Prostate gland (tissue), 2 donors: Measurements from ENCODE around the gene DCUN1D2. TPM values are rescaled to one million over a fixed set of nuclear protein-coding genes. Genes with fewer than 3 reads are reported as not detected.

Experiments
- DNase-seq: peaks from one replicate; pipeline ENCODE4 v3.0.0-alpha.2; 2019; ENCODE audit warnings: low spot score
- H3K27ac ChIP-seq, 2 donors: fragments of 200-600 bp; sonication (generic); 2 replicates each; pipeline ENCODE4 v1.5.1; 2017 to 2019
- H3K27me3 ChIP-seq: fragments of 200-600 bp; sonication (generic); replicated peaks from 2 replicates; pipeline ENCODE4 v1.5.1; 2019; ENCODE audit not compliant: insufficient read depth
- H3K36me3 ChIP-seq, 2 donors: fragments of 200-600 bp; sonication (generic); 1 replicate in 1 of 2; 2 replicates in 1 of 2; pipeline versions ENCODE4 v1.5.1 to v1.8.1; 2017 to 2019
- H3K4me1 ChIP-seq: fragments of 200-600 bp; sonication (generic); replicated peaks from 2 replicates; pipeline ENCODE4 v1.5.1; 2019
- H3K4me3 ChIP-seq, 2 donors: fragments of 200-600 bp; sonication (generic); 2 replicates each; pipeline ENCODE4 v1.5.1; 2017 to 2019
- H3K9me3 ChIP-seq: fragments of 200-600 bp; sonication (generic); 2 replicates; pipeline ENCODE4 v1.5.1; 2017
- CTCF ChIP-seq, 4 experiments: fragments of 200-600 bp in 2 of 4; fragments of 450-650 bp in 2 of 4; sonication (generic) in 2 of 4; IDR thresholded peaks; 1 replicate in 3 of 4; 2 replicates in 1 of 4; pipeline ENCODE4 v1.5.1; 2016 to 2019; ENCODE audit warnings: antibody characterized with exemption in 4 of 4, mild to moderate bottlenecking in 2 of 4, moderate library complexity in 2 of 4
- POLR2A ChIP-seq: fragments of 450-650 bp; IDR thresholded peaks from one replicate; pipeline ENCODE4 v1.6.1; 2016; ENCODE audit warnings: antibody characterized with exemption, mild to moderate bottlenecking
- POLR2AphosphoS5 ChIP-seq: sonication (generic); formaldehyde crosslinking; IDR thresholded peaks from one replicate; pipeline ENCODE4 v1.6.1; 2017; ENCODE audit warnings: antibody characterized with exemption
- WGBS: methylation state at CpG from one replicate; pipeline ENCODE4 v1.1.5; 2018; 5-methylcytosine and 5-hydroxymethylcytosine counted together
- intact Hi-C: fragments of 100-400 bp; cut with DNase I; formaldehyde crosslinking; loops from one replicate; pipeline ENCODE4 v1.14.2; 2022
- total RNA-seq, 2 donors: library from RNA; depleted of rRNA; stranded (reverse); fragments of >200 nt; gene quantifications; one replicate each; pipeline ENCODE4 v1.1.0, GENCODE V29; 2016

The DCUN1D2 gene
- total RNA-seq, 2 donors from 2014 or later, result 11.0 to 48.0 TPM

- H3K9me3 ChIP-seq, result no peaks in the 10 kb centered on the region
- H3K4me1 ChIP-seq, result peaks cover 6% of the 10 kb centered on the region
- H3K4me3 ChIP-seq, result no peak overlapping the region
- H3K36me3 ChIP-seq, result no peaks in the 10 kb centered on the region
- DNase-seq, result no peak
- no peak overlapping the region for H3K27ac ChIP-seq
- intact Hi-C loops, result loop anchor here (10.0 kb wide), 1 partner anchor 344 kb away; the partner anchor contains the start of gene PROZ
- no peaks in the 10 kb centered on the region for H3K27me3 ChIP-seq
- TF ChIP-seq CTCF (IDR thresholded peaks at IDR 0.05) (no peak), POLR2A (no peak), POLR2AphosphoS5 (no peak)
- 88% methylated on average over 6 of the region's 6 CpGs for WGBS
These were observed 8.4 kb upstream of the DCUN1D2 start for GRCh38 chr13:113498905-113499304.

DNA sequence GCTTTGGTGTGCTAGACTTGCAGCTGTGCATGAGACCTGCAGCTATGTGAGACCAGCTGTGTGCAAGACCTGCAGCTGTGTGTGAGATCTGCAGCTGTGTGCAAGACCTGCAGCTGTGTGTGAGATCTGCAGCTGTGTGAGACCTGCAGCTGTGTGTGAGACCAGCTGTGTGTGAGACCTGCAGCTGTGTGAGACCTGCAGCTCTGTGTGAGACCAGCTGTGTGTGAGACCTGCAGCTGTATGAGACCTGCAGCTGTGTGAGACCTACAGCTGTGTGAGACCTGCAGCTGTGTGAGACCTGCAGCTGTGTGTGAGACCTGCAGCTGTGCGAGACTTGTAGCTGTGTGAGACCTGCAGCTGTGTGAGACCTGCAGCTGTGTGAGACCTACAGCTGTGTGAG is 6.7 kb upstream of the DCUN1D2 start:
- H3K27ac ChIP-seq, result no peak overlapping the region
- 36% methylated on average over 1 of the region's 1 CpG for WGBS
- H3K4me3 ChIP-seq, result no peak overlapping the region
- H3K27me3 ChIP-seq, result no peaks in the 10 kb centered on the region
- TF ChIP-seq POLR2A, result no peak
- TF ChIP-seq POLR2AphosphoS5, result no peak
- TF ChIP-seq CTCF (IDR thresholded peaks at IDR 0.05), result no peak
- H3K9me3 ChIP-seq, result no peaks in the 10 kb centered on the region
- intact Hi-C loops, result loop anchor here (10.0 kb wide), 1 partner anchor 342 kb away; the partner anchor contains the start of gene PROZ
- peaks cover 9% of the 10 kb centered on the region for H3K4me1 ChIP-seq
- H3K36me3 ChIP-seq, result no peaks in the 10 kb centered on the region
- no peak for DNase-seq

GRCh38 chr13:113495494-113496210 is 5.1 kb upstream of the DCUN1D2 start:
- intact Hi-C loops, result loop anchor here (10.0 kb wide), 1 partner anchor 341 kb away; the partner anchor contains the start of gene PROZ
- Histone ChIP-seq H3K4me3 (no peak overlapping the region), H3K27me3 (no peaks in the 10 kb centered on the region), H3K9me3 (no peaks in the 10 kb centered on the region), H3K27ac (no peak overlapping the region), H3K4me1 (peaks cover 9% of the 10 kb centered on the region), H3K36me3 (no peaks in the 10 kb centered on the region)
- DNase-seq, result no peak
- 59% methylated on average over 26 of the region's 26 CpGs for WGBS
- TF ChIP-seq CTCF (IDR thresholded peaks at IDR 0.05) (no peak), POLR2A (no peak), POLR2AphosphoS5 (no peak)

DNA sequence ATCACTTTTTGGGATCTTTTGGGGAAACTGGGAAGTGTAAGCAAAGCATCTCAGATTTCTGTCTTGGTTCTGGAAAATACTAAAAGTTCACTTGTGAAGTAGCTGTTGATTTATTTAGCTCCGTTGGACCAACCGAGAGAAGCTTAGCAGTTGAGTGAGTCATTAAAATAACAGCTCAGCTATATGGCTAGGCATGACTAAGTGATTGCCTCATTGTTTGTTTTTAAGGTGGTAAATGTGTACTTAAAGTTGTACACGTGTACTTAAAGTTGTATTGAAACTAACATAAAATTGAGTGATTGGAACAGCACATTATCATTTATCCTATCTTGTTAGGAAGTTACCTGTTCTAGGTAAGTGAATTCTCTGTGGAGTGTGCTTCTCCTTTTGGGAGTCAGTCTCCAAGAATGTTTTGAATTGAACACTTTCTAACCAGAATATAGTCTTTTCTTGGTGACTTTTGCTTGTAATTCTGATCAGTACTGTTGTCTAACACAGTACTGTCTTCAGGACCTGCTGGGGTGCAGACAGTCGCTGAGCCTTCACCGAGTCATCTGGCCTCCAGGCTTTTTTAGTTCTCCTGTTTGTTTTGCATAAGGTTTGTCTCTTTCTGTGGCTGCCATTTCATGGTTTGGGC is 2.9 kb upstream of the DCUN1D2 start:
- intact Hi-C loops, result loop anchor here (10.0 kb wide), 1 partner anchor 339 kb away; the partner anchor contains the start of gene PROZ
- DNase-seq, result peak; percentile 55
- Histone ChIP-seq H3K4me1 (peaks cover 9% of the 10 kb centered on the region), H3K27ac (peak overlapping the region; percentile 19 to 38), H3K9me3 (no peaks in the 10 kb centered on the region), H3K36me3 (no peaks in the 10 kb centered on the region), H3K4me3 (no peak overlapping the region), H3K27me3 (no peaks in the 10 kb centered on the region)
- peak; percentile 95 for TF ChIP-seq POLR2AphosphoS5
- TF ChIP-seq POLR2A, result no peak
- TF ChIP-seq CTCF (IDR thresholded peaks at IDR 0.05), result no peak
- WGBS, result 24% methylated on average over 5 of the region's 5 CpGs
